NCI-H2081 (cell line): ENCODE results near the gene CRNKL1.
"Not testable (repeated sequence)": the region's sequence is repeated elsewhere in the genome, so short reads cannot be mapped to it uniquely, and the experiment has no call there.

Experiments used
- DNase-seq, 2 experiments: peaks; one replicate each; lab custom pipeline; 2025; lab: John Stamatoyannopoulos, UW

CRNKL1 gene

DNA sequence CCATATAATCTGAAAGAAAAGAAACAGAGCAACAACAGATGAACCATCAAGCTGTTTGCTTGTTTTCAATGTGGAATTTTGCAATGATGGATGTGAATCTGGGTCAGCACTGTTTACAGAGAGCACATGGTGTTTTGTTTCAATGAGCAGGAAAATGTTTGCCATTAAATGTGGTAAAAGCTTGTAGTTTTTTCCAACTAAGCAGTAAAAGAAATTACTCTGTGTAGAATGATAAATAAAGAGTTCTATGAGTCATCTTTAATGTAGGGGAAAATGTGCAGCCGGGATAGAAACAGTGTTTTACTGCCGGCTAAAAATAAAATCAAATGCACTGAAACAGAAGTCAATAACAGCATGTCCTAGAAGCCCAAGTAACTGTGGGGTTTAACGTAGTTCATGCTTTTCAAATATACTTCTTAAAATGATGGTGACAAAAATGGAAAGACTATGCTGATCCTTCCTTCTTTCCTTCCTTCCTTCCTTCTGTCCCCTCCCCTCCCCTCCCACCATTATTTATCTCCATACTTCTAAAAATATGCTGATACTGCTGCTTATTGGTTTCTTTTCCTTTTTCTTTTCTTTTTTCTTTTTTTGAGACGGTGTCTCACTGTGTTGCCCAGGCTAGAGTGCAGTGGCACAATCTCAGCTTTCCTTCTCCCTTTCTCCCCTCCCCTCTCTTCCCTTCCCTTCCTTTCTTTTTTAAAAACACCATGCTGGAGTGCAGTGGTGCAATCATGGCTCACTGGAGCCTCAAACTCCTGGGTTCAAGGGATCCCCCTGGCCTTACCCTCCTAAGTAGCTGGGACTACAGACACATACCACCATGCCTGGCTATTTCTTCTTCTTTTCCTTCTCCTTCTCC, 41.4 kb downstream of the CRNKL1 start:
- peak; percentile 27 to 78 for DNase-seq

DNA sequence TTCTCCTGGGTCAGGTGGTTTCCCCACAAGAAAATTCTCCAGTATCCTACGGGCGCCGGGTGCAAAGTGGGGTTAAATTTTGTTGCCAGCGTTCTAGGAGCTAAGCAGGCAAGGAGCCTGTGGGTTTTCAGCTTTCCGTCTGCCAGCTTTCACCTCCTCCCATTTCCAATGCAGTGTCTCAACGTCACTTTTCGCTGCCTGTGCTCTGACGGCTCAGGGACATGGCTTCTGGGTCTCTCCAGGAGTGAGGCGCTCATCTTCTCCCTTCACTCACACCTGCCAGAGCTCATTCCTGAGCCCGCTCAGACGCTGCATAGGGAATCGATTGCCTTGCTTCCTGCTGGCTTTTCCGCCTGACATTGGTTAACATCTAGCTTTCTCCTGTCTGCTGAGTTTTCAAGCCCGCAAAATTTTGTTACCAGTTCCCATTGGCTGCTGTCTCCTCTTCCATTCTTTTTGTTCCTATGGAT, 42.4 kb downstream of the CRNKL1 start:
- DNase-seq = peak; percentile 34 to 48

DNA sequence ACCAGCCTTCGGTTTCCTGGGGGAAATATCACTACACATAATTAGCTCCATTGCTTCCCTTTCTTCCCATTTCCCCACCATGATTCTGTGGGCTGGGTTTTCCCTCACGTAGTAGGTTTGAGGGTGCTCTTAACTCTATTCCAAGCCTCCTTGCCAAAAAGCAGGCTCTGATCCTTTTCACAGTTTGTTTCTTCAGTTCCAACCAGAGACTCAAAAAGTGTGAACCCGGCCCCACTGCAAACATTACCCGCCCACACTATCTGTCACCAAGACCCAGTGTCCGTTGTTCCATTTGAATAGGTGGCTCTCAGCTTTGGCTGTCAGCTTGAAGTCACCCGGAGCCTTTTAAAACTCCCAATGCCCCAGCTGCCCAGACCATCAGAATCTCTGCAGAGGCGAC, 46.9 kb downstream of the CRNKL1 start:
- DNase-seq = no peak

DNA sequence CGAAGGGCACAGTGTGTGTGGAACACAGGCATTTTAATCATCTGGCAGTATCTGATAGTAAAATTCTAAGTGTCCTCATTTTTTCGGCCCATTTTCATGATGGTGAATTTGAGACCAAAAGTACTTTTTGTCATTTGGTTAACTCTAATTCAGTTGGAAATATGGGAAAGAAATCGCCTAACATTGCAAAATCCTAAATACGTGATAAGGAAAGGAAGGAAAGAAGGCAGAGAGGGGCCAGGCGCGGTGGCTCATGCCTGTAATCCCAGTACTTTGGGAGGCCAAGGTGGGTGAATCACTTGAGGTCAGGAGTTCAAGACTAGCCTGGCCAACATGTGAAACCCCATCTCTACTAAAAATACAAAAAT, 48.3 kb downstream of the CRNKL1 start:
- not testable (repeated sequence) for DNase-seq

DNA sequence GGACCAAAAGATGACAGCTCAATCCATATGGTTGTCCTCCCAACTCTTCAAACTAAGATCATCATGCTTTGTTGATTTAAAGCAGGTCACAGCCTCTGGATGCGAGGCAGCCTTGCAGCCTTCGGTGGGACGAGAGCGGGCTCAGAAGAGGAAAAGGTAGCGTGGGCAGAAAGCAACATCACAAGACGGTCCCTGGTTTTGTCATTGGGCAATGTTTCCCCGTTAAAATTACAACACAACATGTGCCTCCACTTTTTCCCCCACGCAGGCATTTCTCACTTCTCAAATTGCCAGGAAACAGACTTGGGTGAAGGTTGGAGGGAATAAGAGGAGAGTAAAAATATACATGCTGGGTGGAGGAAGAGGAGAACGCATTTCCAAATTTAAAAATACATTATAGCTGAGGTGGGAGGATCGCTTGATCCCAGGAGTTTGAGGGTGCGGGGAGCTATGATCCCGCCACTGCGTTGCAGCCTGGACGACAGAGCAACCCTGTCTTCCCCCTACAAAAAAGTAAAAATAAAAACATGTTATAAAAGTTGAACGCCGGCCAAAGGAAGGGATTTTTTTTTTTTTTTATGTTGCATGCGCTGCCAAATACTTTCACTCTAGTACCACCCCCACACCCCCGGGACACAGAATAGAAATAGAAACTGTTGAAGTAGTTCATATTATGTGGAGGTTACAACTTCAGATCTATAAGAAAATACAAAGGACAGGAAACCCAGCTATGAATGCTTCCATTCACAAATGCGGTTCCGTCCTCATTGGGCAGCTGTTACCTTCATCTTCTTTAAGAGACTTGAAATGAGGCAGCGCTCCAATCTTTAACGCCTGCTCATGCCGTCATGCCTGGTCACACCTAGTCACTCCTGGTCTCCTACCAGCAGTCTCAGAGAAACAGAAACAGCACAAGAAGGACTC, 49.0 kb downstream of the CRNKL1 start:
- no peak for DNase-seq

DNA sequence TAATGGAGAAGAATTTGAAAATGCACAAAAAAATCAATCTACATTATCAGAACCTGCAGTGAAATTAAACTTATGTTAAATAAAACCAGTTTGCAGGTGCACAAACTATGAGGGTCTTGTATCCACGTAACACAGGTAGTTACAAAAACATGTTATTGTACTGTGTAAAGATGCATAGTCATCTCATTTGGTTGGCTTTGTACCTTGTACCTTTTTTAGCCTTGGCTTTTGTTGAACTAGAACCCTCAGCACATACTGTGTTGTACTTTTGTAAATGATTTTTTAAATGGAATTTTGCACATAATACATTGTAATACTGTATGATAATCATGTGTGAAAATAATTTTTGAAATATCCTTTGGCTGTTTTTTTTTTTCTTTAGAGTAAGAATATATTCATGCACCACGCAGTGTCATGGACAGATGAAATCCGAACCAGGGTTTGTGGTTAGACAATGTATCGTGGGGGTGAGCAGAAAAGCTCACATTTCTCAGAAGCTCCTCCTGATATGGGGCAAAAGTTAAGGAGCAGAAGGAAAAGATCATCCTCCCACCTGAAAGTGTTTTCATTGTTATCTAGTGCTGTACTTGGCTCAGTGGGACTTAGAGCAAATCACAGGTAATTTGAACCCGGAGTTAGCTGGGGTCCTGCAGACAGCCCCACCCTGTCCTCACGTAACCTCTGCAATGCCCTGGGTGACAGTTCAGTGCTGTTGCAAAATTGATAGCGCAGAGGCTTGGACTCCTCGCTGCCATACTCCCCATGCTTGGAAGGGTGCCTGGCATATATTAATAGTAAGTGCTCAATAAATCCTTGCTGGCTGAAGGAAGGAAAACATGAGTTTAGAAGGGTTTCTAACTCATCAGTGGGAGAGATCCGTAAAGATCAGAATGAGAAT, 49.9 kb downstream of the CRNKL1 start:
- DNase-seq = no peak

DNA sequence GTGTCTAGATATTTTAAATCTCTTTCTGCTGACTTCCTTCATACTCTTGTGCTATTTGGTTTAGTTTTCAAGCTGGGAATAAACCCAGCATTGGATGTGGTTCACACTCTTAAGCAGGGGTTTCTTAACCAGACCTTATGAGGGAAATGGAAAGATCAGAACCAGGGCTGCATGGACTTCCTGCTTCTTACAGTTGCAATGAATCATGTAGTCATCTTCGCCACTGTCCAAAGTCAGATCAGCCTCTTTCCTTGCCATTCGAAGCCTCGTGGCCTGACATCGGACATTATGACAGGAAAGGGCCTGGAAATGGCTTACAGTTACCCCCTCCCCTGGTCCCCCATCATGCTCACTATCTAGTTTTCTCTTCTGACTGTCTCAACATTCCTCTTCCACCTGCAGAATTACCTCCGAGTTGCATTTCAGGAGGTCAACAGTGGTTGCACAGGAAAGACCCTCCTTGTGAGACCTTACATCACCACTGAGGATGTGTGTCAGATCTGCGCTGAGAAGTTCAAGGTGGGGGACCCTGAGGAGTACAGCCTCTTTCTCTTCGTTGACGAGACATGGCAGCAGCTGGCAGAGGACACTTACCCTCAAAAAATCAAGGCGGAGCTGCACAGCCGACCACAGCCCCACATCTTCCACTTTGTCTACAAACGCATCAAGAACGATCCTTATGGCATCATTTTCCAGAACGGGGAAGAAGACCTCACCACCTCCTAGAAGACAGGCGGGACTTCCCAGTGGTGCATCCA, 51.9 kb downstream of the CRNKL1 start:
- DNase-seq = no peak

DNA sequence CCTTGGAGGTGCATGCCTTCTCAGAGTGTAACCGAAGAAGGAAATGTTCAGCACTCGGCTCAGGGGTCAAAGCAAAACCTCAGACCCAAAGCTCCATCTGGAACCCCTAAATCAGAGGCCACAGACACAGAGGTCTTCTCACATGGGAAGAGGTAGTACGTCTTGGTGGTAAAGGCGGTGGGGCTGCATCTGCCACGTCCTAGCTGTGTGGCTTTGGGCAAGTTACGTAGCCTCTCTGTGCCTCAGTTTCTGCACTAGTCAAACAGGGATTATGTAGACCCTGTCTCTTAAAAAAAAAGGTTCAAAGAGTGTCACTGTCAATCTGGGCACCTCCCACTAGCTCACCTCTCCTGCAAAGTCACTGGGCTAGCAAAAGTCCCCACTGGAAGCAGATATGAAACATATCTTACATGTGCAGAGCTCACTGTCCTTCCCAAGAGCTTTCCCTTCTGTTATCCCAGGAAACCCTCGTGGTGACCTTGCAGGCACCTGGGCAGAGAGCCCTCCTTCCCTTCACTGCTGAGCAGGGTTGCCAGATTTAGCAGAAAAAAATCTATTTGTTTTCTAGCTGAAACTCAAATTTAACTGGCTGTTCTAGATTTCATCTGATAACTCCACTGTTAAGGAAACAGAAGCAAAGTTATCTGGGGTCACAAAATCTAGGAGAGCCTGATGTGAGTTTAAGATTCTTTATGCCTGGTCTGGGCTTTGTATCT, 53.1 kb downstream of the CRNKL1 start:
- DNase-seq = no peak

DNA sequence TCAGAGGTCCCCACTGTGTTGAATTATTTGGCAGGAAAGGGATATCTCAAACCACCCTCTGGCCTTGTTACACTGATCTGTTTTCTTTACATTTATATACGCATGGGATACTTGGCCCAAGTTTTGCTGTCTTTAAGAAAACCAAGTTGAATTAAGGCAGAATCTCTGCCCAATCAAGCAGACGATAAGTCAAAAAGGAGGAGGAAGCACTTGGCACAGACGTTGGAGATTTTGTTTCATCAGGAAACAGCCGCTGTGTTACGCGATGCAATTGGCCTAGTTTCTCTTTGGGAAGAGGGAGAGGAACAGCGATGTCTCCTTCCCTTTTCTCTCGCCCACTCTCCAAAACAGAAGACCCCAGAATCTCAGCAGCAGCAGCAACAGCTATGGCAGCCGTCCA, 55.3 kb downstream of the CRNKL1 start:
- no peak for DNase-seq

DNA sequence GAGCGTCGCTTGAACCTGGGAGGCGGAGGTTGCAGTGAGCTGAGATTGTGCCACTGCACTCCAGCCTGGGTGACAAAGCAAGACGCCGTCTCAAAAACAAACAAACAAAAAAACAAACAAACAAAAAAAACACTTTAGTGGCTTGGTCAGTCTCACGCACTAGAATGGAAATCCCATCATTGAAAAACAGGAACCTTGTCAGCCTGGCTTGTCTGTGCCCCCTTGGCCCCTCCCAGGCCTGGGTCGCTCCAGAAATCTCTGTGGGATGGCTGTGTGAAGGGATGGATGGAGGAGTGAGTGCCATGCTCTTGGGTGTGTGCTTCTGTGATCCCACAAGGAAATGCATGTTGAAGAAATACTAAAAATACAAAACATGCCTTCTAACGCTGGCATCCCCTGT, 56.0 kb downstream of the CRNKL1 start:
- DNase-seq = no peak

DNA sequence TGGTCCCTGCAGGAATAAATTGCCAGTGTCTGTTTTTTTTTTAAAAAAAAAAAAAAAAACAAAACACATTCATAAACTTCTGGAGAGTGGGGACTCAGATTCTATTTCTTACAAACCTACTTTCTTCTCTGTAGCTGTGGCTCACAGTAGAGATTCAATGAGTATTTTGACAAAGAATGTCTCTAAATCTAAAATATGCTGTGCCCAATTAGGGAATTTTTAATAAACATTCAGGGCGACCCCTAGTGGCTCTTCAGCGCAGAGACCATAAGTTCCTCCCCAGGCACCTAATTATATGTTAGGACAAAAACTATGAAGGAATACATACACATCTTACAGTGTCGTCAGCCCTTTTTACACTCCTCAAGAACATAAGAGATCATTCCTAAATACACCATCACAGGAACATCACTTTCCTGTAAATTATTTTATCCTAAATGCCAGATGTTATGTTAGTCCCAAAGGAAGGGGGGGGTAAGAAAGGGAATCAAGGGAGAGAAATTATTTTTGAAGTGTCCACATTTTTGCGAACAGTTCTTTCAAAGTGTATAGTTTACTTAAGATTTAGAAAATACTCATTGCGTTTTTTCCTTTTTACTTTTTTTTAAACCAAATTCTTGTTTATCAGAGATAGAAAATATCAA, 56.9 kb downstream of the CRNKL1 start:
- DNase-seq = peak; percentile 46 to 58

DNA sequence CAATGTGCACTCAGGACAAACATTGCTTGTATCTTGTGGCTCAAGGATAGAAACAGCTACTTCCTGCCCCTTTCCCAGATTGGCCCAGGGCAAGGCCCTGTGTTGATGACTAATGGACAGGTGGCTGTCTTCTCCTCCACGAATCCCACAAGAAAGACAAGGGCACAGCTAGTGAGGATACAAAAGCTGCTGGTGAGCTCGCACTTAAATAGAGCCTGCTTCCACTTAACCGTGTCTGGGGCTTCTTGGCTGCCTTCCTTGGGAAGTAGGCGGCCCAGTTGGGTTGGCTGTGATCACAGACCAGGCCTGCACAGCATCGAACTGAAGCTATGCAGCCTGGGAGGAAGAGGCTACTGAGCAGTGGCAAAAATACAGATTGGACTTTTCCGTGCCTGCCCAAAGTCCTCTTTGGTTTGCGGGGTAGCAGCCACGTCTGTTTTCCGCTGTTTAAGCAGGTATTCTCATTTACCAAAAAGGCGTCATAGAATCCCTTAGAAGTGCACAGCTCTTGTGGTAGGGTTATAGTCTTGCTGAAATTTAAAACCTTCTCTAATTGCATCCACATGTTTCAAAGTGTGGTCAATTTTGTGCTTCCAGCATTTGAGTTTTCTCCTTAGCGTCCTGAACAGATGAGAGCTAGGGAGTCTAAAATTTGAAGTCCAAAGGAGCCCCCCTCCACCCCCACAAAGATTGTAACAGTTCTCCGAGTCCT, 58.2 kb downstream of the CRNKL1 start:
- no peak for DNase-seq

DNA sequence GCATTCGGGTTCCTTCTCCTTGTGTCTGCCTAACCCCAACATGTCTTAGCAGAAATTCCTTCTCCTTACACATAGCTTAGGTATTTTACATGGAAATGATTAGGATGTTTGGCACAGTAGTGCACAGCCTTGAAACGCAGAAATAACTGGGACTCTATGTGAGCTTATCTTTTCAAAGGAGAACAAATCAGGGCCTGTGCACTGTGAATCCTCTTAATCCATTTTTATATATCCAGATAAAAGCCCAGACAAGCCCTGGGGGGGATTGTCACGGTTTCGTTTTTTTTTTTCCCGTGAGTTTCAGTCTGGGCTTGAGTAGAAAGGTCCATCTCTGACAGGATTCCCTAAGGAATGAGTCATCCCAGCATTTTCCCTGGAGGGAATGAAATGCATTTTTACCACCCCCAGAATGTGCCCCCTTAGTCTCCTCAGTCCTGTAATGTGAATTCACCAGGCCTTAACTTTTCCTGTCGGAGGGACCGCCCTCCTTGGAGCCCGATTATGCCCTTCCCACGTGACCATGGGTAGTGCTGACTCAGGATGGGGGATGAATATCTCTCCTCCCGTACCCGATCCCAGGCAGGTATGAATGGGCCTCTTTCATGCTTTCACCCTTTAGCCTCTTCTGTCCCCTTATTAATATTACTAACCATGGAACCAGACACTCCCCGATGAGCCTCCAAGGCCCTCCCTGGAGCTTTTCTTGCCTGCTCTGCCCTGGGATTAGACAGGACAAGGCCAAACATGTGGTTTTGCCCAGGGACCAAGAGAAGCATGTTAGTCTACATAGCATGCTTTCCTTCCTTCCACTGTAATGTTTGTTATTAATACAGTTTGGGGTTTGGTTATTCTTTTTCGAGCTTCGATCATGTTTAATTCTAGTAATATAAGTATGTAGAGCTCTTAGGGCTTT, 59.0 kb downstream of the CRNKL1 start:
- no peak for DNase-seq

DNA sequence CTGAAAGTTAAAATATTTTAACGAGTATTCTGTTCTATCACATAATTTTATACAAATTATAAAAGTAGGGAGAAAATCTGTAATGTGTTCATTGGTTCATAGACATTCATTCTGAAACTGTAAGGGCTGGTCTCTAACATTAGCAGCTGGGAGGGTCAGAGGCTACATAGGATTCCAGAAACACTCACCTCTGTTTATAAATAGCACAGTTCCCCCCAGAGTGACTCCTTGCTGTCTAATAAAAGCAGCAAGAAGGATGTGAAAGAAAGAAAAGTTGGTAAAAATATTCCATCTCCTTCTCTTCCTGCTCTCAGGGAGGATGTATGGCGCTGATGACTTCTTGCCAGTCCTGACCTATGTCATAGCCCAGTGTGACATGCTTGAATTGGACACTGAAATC, 60.4 kb downstream of the CRNKL1 start:
- no peak for DNase-seq

DNA sequence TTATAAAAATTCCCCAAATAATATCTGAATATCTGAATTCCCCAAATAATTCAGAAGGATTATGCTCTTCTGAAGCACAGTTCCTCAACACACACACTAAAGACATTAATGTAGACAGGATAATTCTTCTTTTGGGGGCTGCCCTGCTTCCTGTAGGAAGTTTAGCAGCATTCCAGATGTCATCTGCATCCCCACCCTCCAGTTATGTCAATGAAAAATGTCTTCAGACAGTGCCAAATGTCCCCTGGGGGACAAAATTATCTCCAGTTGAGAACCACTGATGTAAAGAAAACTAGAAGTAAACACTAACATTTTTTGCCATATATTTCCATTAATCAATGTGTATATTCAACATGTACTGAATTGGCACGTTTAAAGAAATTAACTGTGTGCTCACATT, 61.0 kb downstream of the CRNKL1 start:
- no peak for DNase-seq

DNA sequence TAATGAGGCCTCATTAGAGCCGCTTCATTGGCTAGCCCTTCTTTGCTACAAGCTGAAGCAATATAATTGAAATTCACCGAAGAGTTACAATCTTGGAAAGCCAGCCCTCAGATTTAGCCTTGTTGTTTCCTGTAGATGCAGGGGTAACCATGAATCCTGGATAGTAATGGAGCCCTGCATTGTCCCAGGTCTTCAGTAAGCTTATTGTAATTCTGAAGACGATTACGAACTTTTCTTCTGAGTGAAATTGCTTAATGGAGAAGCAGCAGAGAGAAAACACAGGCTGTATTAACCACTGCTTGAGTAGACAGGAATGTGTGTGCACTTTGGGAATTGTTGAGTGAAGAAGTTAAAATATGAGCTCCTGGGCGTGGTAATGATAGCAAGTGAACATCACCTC, 61.4 kb downstream of the CRNKL1 start:
- no peak for DNase-seq

DNA sequence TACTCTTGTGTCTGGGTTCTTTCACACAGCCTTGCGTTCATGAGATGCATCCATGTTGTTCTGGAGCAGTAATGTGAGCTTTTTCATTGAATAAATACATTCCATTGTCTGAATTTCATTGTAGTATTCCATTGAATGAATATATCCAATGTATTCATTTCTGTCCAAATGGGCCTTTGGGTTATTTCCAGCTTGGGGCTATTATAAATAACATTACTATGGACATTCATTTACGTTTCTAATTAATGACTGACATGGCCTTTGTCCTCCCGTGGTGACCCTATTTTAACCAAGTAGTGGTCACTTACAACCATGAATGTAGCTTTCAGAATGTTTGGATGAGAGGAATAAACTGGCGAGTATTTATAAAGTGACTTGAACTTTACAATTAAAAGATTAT, 65.2 kb downstream of the CRNKL1 start:
- DNase-seq = no peak

DNA sequence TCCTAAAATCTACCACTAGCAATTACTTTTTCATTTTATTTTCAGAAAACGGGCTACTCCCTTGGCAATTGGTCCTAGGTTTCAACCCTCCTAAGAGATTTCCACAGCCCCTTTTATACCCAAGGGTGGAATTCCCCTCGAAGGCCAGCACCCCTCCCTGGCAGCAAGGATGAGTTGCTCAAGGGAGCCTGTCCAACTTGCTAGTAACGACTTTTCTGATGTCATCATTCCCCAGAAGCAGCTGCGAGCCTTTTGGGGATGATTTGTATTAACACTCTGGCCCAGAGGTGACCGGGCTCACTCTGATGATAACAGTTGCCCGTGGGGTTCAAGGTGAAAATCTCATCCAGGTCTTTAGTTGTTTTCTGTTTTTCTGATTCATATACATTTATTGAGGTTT, 65.8 kb downstream of the CRNKL1 start:
- no peak for DNase-seq
